CD8-positive, alpha-beta memory T cell (primary cell): ENCODE data around the gene FMNL2. TPM values are rescaled to one million over a fixed set of nuclear protein-coding genes. Genes with fewer than 3 reads are reported as not detected.
A peak's percentile ranks its signal among the peaks of the same experiment; 100 is the strongest.

Source experiments
- CTCF ChIA-PET: fragments of 350-600 bp; sonication (Branson Sonifier 250); formaldehyde crosslinking; loops from one replicate; lab custom pipeline; 2021; ENCODE audit warnings: antibody characterized with exemption; lab: Charles Lee
- POLR2A ChIA-PET: fragments of 350-600 bp; sonication (Branson Sonifier 250); formaldehyde crosslinking; loops from one replicate; lab custom pipeline; 2021; ENCODE audit warnings: antibody characterized with exemption; lab: Charles Lee
- DNase-seq, 5 donors: peaks; one replicate each; pipeline versions ENCODE4 v3.0.0 to v3.0.0-alpha.2; 2020 to 2022; ENCODE audit warnings: mixed read lengths in 1 of 5
- H3K27ac ChIP-seq: one replicate; pipeline ENCODE4 v1.7.0; 2013; ENCODE audit warnings: low read depth, mild to moderate bottlenecking, low read length, moderate library complexity
- H3K27me3 ChIP-seq: 2 replicates; pipeline ENCODE4 v1.7.0; 2013; ENCODE audit warnings: low read length, mild to moderate bottlenecking; ENCODE audit not compliant: insufficient read depth, poor library complexity, severe bottlenecking
- H3K36me3 ChIP-seq: 2 replicates; pipeline ENCODE4 v1.7.0; 2013; ENCODE audit warnings: mild to moderate bottlenecking, low read length, moderate library complexity; ENCODE audit not compliant: insufficient read depth
- H3K4me1 ChIP-seq: 2 replicates; pipeline ENCODE4 v1.7.0; 2013; ENCODE audit warnings: mild to moderate bottlenecking, low read length, moderate library complexity; ENCODE audit not compliant: insufficient read depth
- H3K4me3 ChIP-seq: 2 replicates; pipeline ENCODE4 v1.7.0; 2013; ENCODE audit warnings: mild to moderate bottlenecking, low read length
- H3K9me3 ChIP-seq: 2 replicates; pipeline ENCODE4 v1.7.0; 2013; ENCODE audit warnings: mild to moderate bottlenecking, low read length
- H3K27ac Mint-ChIP-seq, 8 donors: one replicate each; pipeline ENCODE4 v1.8.0; 2020 to 2021; ENCODE audit warnings: mixed read lengths in 8 of 8, mild to moderate bottlenecking in 6 of 8, inconsistent platforms in 3 of 8, moderate library complexity in 3 of 8
- H3K27me3 Mint-ChIP-seq, 2 donors: one replicate each; pipeline ENCODE4 v1.8.0; 2020 to 2021; ENCODE audit warnings: mixed read lengths in 2 of 2, mild to moderate bottlenecking in 1 of 2, moderate library complexity in 1 of 2
- H3K36me3 Mint-ChIP-seq, 3 donors: one replicate each; pipeline ENCODE4 v1.8.0; 2020 to 2021; ENCODE audit warnings: mixed read lengths in 3 of 3, inconsistent platforms in 1 of 3, mild to moderate bottlenecking in 1 of 3
- H3K4me1 Mint-ChIP-seq, 3 donors: one replicate each; pipeline ENCODE4 v1.8.0; 2020 to 2021; ENCODE audit warnings: mixed read lengths in 3 of 3, inconsistent platforms in 1 of 3, mild to moderate bottlenecking in 1 of 3
- H3K4me3 Mint-ChIP-seq, 7 donors: one replicate each; pipeline ENCODE4 v1.8.0; 2020 to 2021; ENCODE audit warnings: mixed read lengths in 7 of 7, mild to moderate bottlenecking in 6 of 7, moderate library complexity in 4 of 7, inconsistent platforms in 2 of 7
- H3K9me3 Mint-ChIP-seq, 5 donors: one replicate each; pipeline ENCODE4 v1.8.0; 2020 to 2022; ENCODE audit warnings: mixed read lengths in 5 of 5, mild to moderate bottlenecking in 3 of 5, moderate library complexity in 2 of 5, inconsistent platforms in 1 of 5
- polyA plus RNA-seq: library from polyadenylated mRNA; unstranded; fragments of 300-500 nt; fragmentation: Illumina TruSeq; gene quantifications from one replicate; pipeline ENCODE4 v1.2.3, GENCODE V29; 2021
- total RNA-seq, 2 experiments: library from RNA; stranded (reverse); gene quantifications; one replicate each; pipeline ENCODE4 v1.2.3, GENCODE V29; 2021

FMNL2 gene
- total and polyA plus RNA-seq, 3 experiments from 2014 or later, result 0.05 to 0.59 (median 0.58) TPM

DNA sequence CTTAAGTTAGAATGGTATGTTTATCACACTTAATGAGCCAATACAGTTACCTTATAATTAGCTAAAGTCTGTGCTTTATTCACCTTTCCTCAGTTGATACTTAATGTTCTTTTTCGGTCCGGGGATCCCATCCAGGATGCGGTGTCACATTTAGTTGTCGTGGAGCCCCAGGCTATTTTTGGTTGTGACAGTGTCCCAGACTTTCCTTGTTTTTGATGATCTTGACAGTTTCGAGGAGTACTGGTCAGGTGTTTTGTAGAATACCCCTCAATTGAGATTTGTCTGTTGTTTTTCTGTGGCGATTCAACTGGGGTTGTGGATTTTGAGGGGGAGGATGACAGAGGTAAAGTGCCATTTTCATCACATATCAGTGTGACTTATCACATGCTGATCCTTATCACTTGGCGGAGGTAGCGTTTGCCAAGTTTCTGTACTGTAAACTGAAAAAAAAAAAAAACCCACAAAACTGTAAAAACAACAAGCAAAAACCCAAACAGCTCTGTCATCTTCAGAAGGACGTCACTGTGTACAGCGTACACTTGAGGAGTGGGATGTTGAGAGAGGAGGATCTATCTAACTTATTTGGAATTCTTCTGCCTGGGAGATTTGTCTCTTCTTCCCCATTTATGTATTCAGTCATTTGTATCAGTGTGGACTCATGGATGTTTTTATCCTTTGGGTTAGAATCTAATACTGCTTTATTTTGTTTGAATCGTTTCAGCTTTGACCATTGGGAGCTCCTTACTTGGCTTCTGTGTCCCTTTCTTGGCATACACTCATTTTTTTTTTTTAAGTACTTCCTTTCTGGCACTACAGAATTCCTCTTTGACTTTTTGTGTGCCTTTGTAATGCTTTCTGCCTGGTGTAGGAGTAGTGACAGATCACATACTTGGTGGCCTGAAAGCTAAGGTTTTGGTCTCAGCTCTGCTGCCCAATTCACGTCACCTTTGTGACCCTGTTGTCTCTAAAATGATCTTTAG, 68.1 kb downstream of the FMNL2 start:
- CTCF ChIA-PET, result no interaction called here
- no peaks in the 10 kb centered on the region for H3K27me3 ChIP-seq
- no peak overlapping the region for H3K4me3 ChIP-seq
- no peak for DNase-seq
- Mint-ChIP-seq H3K27ac (peak overlapping the region in 1 of 8 donors; percentile 15), H3K4me3 (no peak overlapping the region), H3K36me3 (no peaks in the 10 kb centered on the region), H3K4me1 (no peaks in the 10 kb centered on the region), H3K27me3 (peaks cover 6 to 25% of the 10 kb centered on the region in 2 donors), H3K9me3 (no peaks in the 10 kb centered on the region)
- H3K4me1 ChIP-seq, result no peaks in the 10 kb centered on the region
- POLR2A ChIA-PET, result no interaction called here
- no peaks in the 10 kb centered on the region for H3K9me3 ChIP-seq
- H3K36me3 ChIP-seq, result no peaks in the 10 kb centered on the region
- H3K27ac ChIP-seq, result no peak overlapping the region

DNA sequence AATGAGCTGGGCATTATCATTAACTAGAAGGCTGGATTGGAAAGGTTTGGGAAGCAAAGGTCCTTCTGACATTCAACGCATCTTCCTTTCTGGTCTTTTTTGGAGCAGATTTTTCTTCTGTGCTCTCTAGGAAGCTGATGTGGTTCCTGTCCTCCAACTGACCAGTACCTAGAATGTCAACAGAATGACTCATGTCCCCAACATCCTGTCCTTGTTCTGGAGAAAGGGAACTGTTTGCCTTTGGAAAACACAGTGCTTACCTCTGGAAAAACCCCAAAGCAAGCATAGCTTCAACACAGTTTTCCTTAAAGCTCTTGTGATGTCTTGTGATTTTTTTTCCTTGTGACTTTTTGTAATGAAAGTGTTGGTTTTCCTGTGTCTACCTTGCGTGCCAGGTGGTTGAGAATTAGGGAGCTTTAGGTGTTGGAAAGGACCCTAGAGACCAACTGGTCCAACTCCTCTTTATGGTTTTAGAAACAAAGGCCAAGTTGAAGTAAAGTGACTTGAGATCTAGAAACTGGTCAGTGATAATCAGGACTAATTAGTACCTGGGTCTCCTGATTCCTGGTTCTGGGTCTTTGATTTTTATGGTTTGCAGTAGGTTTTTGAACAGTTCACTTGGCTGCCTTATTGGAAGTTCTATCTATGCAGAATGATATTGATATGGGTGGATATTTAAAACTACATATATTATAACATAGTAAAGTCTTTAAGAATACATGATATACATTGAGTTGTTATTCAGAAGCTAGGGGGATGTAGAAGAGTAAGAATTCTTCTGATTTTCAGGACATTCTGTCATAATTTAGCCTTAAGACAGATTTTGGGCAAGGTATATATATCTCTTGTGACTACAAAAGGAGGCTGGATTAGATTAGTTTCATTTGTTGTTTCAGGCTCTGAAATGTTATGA, 70.5 kb downstream of the FMNL2 start:
- Histone ChIP-seq H3K9me3 (no peaks in the 10 kb centered on the region), H3K36me3 (no peaks in the 10 kb centered on the region), H3K4me3 (no peak overlapping the region), H3K27ac (no peak overlapping the region), H3K4me1 (no peaks in the 10 kb centered on the region), H3K27me3 (no peaks in the 10 kb centered on the region)
- CTCF ChIA-PET, result no interaction called here
- H3K4me1 Mint-ChIP-seq, result no peaks in the 10 kb centered on the region
- H3K4me3 Mint-ChIP-seq, result no peak overlapping the region
- no peak overlapping the region for H3K27ac Mint-ChIP-seq
- H3K27me3 Mint-ChIP-seq, result peaks cover 0 to 21% of the 10 kb centered on the region in 2 donors
- POLR2A ChIA-PET, result no interaction called here
- no peak for DNase-seq
- no peaks in the 10 kb centered on the region for H3K36me3 Mint-ChIP-seq
- H3K9me3 Mint-ChIP-seq, result no peaks in the 10 kb centered on the region

- Histone ChIP-seq H3K4me3 (no peak overlapping the region), H3K27ac (no peak overlapping the region), H3K4me1 (no peaks in the 10 kb centered on the region), H3K9me3 (no peaks in the 10 kb centered on the region), H3K27me3 (no peaks in the 10 kb centered on the region), H3K36me3 (no peaks in the 10 kb centered on the region)
- Mint-ChIP-seq H3K27ac (peak overlapping the region in 1 of 8 donors; percentile 3), H3K4me3 (no peak overlapping the region), H3K4me1 (no peaks in the 10 kb centered on the region), H3K27me3 (peaks cover 0 to 23% of the 10 kb centered on the region in 2 donors), H3K36me3 (no peaks in the 10 kb centered on the region), H3K9me3 (no peaks in the 10 kb centered on the region)
- ChIA-PET POLR2A (no interaction called here), CTCF (no interaction called here)
- DNase-seq, result no peak
Measured at GRCh38 chr2:152406119-152406835, 71.3 kb downstream of the FMNL2 start.

- CTCF ChIA-PET, result no interaction called here
- Histone ChIP-seq H3K27ac (no peak overlapping the region), H3K4me3 (no peak overlapping the region), H3K4me1 (no peaks in the 10 kb centered on the region), H3K36me3 (no peaks in the 10 kb centered on the region), H3K9me3 (no peaks in the 10 kb centered on the region), H3K27me3 (no peaks in the 10 kb centered on the region)
- Mint-ChIP-seq H3K36me3 (no peaks in the 10 kb centered on the region), H3K4me3 (no peak overlapping the region), H3K27me3 (peaks cover 0 to 28% of the 10 kb centered on the region in 2 donors), H3K4me1 (no peaks in the 10 kb centered on the region), H3K9me3 (no peaks in the 10 kb centered on the region), H3K27ac (no peak overlapping the region)
- no peak for DNase-seq
- POLR2A ChIA-PET, result no interaction called here
Measured at GRCh38 chr2:152406836-152407161, 71.8 kb downstream of the FMNL2 start.

DNA sequence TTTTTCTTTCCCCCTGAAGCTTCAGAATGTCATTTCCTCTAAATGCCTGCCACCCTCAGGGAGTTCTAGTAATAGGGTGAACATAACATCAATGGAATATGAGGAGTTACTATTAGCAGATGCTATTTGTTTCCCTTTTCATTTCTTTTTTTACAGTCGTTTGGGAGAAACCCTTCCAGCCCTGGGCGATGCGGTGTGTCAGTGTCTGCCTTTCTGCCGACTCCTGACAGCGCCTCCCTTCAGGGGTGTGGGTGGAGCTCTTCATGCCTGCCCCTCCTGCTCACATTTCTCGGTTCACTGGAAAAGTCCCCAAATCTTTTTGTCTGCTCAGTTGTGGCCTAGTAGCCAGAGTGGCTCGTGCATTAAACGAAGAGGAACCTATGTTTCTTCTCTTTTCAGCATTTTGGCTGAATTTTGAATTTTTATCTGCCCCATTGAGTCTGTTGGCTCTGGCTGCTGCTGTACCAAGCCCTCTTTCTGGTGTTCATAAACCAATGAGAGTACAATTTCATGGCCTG, 72.3 kb downstream of the FMNL2 start:
- H3K4me1 Mint-ChIP-seq, result no peaks in the 10 kb centered on the region
- Histone ChIP-seq H3K4me1 (no peaks in the 10 kb centered on the region), H3K9me3 (no peaks in the 10 kb centered on the region), H3K27ac (no peak overlapping the region), H3K4me3 (no peak overlapping the region), H3K27me3 (no peaks in the 10 kb centered on the region), H3K36me3 (no peaks in the 10 kb centered on the region)
- peaks cover 0 to 28% of the 10 kb centered on the region in 2 donors for H3K27me3 Mint-ChIP-seq
- no peaks in the 10 kb centered on the region for H3K9me3 Mint-ChIP-seq
- no peaks in the 10 kb centered on the region for H3K36me3 Mint-ChIP-seq
- H3K27ac Mint-ChIP-seq, result no peak overlapping the region
- no peak overlapping the region for H3K4me3 Mint-ChIP-seq
- no peak for DNase-seq
- ChIA-PET CTCF (no interaction called here), POLR2A (no interaction called here)

- Mint-ChIP-seq H3K27me3 (peaks cover 0 to 26% of the 10 kb centered on the region in 2 donors), H3K4me1 (no peaks in the 10 kb centered on the region), H3K4me3 (no peak overlapping the region), H3K9me3 (no peaks in the 10 kb centered on the region), H3K27ac (no peak overlapping the region), H3K36me3 (no peaks in the 10 kb centered on the region)
- no peaks in the 10 kb centered on the region for H3K4me1 ChIP-seq
- no peaks in the 10 kb centered on the region for H3K27me3 ChIP-seq
- ChIA-PET CTCF (no interaction called here), POLR2A (no interaction called here)
- DNase-seq, result no peak
- no peak overlapping the region for H3K27ac ChIP-seq
- H3K36me3 ChIP-seq, result no peaks in the 10 kb centered on the region
- H3K9me3 ChIP-seq, result no peaks in the 10 kb centered on the region
- no peak overlapping the region for H3K4me3 ChIP-seq
Measured at GRCh38 chr2:152407806-152408205, 72.8 kb downstream of the FMNL2 start.

DNA sequence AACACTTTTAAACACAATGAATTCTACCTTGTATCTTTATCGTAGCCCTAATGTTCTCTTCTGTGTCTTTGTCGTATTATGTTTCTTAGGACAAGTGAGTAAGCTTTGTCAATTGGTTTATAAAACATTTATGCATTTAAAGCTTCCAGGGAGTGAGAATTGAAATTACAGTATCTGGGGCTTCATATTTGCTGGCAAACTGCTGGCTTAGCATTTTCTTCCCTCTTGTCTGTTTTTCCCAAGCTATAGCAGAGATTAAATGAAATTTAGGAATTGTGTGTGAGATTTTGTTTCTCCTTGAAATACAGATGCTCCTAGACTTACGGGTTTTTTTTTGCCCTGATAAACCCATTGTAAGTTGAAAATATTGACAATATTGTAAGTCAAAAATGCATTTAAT, 73.3 kb downstream of the FMNL2 start:
- no peaks in the 10 kb centered on the region for H3K27me3 ChIP-seq
- H3K27me3 Mint-ChIP-seq, result peaks cover 0 to 22% of the 10 kb centered on the region in 2 donors
- no peaks in the 10 kb centered on the region for H3K4me1 Mint-ChIP-seq
- H3K4me3 Mint-ChIP-seq, result no peak overlapping the region
- no peaks in the 10 kb centered on the region for H3K9me3 ChIP-seq
- H3K4me3 ChIP-seq, result no peak overlapping the region
- no peak overlapping the region for H3K27ac Mint-ChIP-seq
- ChIA-PET POLR2A (no interaction called here), CTCF (no interaction called here)
- no peaks in the 10 kb centered on the region for H3K36me3 Mint-ChIP-seq
- no peak overlapping the region for H3K27ac ChIP-seq
- DNase-seq, result no peak
- H3K9me3 Mint-ChIP-seq, result no peaks in the 10 kb centered on the region
- no peaks in the 10 kb centered on the region for H3K4me1 ChIP-seq
- H3K36me3 ChIP-seq, result no peaks in the 10 kb centered on the region
